Measurements from ENCODE around the gene AMPD3.

DNA sequence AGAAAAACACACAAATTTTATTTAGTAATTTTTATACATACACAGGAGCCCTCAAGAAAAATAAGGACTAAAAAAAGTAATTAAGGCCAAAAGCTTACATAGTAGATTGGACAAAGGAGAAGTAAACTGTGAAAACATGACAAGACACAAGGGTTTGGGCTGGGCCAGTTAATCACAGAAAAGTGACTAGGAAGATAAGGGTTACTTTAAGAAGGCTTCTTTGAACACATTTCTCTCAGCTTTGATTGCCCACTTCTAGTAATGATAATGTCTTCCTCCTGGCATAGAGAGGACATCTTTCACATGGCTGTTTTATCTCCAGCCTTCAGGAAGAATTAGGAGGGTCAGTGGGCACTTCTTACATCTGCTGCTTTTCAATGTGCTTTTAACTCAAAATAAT lies 82.5 kb downstream of the AMPD3 start:
- TF ChIP-seq ZNF354B (CRISPR knock-in tag; IDR thresholded peaks at IDR 0.05): no peak
- TF ChIP-seq DNMT1 (CRISPR knock-in tag; IDR thresholded peaks at IDR 0.05): no peak
- no peak for TF ChIP-seq EP300 (IDR thresholded peaks at IDR 0.05; ENCODE audit: low read depth in 2 of 2, low read length in 2 of 2)
- no peak for TF ChIP-seq EP300 (CRISPR knock-in tag; IDR thresholded peaks at IDR 0.05; ENCODE audit: borderline replicate concordance)
- no peak for TF ChIP-seq NR2C2 (CRISPR knock-in tag; IDR thresholded peaks at IDR 0.05; ENCODE audit: borderline replicate concordance)
- TF ChIP-seq, protein P1, sequence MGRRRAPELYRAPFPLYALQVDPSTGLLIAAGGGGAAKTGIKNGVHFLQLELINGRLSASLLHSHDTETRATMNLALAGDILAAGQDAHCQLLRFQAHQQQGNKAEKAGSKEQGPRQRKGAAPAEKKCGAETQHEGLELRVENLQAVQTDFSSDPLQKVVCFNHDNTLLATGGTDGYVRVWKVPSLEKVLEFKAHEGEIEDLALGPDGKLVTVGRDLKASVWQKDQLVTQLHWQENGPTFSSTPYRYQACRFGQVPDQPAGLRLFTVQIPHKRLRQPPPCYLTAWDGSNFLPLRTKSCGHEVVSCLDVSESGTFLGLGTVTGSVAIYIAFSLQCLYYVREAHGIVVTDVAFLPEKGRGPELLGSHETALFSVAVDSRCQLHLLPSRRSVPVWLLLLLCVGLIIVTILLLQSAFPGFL (CRISPR knock-in tag; IDR thresholded peaks at IDR 0.05): no peak
- no peak for TF ChIP-seq ZZZ3 (CRISPR knock-in tag; IDR thresholded peaks at IDR 0.05; ENCODE audit: borderline replicate concordance)
- TF ChIP-seq YY1 (IDR thresholded peaks at IDR 0.05; ENCODE audit: insufficient read depth, insufficient replicate concordance, low read depth, low read length): no peak
- TF ChIP-seq, protein P2, sequence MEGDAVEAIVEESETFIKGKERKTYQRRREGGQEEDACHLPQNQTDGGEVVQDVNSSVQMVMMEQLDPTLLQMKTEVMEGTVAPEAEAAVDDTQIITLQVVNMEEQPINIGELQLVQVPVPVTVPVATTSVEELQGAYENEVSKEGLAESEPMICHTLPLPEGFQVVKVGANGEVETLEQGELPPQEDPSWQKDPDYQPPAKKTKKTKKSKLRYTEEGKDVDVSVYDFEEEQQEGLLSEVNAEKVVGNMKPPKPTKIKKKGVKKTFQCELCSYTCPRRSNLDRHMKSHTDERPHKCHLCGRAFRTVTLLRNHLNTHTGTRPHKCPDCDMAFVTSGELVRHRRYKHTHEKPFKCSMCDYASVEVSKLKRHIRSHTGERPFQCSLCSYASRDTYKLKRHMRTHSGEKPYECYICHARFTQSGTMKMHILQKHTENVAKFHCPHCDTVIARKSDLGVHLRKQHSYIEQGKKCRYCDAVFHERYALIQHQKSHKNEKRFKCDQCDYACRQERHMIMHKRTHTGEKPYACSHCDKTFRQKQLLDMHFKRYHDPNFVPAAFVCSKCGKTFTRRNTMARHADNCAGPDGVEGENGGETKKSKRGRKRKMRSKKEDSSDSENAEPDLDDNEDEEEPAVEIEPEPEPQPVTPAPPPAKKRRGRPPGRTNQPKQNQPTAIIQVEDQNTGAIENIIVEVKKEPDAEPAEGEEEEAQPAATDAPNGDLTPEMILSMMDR (CRISPR knock-in tag; IDR thresholded peaks at IDR 0.05): no peak
- TF ChIP-seq, protein P3, sequence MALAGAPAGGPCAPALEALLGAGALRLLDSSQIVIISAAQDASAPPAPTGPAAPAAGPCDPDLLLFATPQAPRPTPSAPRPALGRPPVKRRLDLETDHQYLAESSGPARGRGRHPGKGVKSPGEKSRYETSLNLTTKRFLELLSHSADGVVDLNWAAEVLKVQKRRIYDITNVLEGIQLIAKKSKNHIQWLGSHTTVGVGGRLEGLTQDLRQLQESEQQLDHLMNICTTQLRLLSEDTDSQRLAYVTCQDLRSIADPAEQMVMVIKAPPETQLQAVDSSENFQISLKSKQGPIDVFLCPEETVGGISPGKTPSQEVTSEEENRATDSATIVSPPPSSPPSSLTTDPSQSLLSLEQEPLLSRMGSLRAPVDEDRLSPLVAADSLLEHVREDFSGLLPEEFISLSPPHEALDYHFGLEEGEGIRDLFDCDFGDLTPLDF (CRISPR knock-in tag; IDR thresholded peaks at IDR 0.05): no peak
- TF ChIP-seq ZNF180 (CRISPR knock-in tag; IDR thresholded peaks at IDR 0.05; ENCODE audit: borderline replicate concordance, low read depth): no peak
- no peak for TF ChIP-seq MYC (CRISPR knock-in tag; IDR thresholded peaks at IDR 0.05; ENCODE audit: borderline replicate concordance)
- no peak for TF ChIP-seq POLR2A (IDR thresholded peaks at IDR 0.05; ENCODE audit: insufficient read depth in 1 of 2, low read depth in 2 of 2, low read length in 2 of 2)
- TF ChIP-seq, protein P4, sequence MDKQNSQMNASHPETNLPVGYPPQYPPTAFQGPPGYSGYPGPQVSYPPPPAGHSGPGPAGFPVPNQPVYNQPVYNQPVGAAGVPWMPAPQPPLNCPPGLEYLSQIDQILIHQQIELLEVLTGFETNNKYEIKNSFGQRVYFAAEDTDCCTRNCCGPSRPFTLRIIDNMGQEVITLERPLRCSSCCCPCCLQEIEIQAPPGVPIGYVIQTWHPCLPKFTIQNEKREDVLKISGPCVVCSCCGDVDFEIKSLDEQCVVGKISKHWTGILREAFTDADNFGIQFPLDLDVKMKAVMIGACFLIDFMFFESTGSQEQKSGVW (CRISPR knock-in tag; IDR thresholded peaks at IDR 0.05; ENCODE audit: borderline replicate concordance): no peak

Measured in HepG2 (cell line).